HEK293T (cell line): ENCODE data around the gene ZC3H12A.

Source experiments
- BHLHE40 ChIP-seq: fragments of 450-650 bp; IDR thresholded peaks from 2 replicates; pipeline ENCODE4 v1.6.1; 2016; ENCODE audit warnings: mild to moderate bottlenecking, moderate library complexity, borderline replicate concordance
- CTBP1 ChIP-seq: fragments of 450-650 bp; IDR thresholded peaks from 2 replicates; pipeline ENCODE4 v1.6.1; 2016; ENCODE audit warnings: borderline replicate concordance
- FOXK2 ChIP-seq: fragments of 450-650 bp; IDR thresholded peaks from 2 replicates; pipeline ENCODE4 v1.6.1; 2016; ENCODE audit warnings: mild to moderate bottlenecking
- FOXM1 ChIP-seq: fragments of 450-650 bp; IDR thresholded peaks from 2 replicates; pipeline ENCODE4 v1.6.1; 2017; ENCODE audit warnings: mild to moderate bottlenecking, borderline replicate concordance
- TARDBP ChIP-seq: fragments of 450-650 bp; IDR thresholded peaks from 2 replicates; pipeline ENCODE4 v1.6.1; 2016
- ZNF384 ChIP-seq: fragments of 450-650 bp; IDR thresholded peaks from 2 replicates; pipeline ENCODE4 v1.6.1; 2016

DNA sequence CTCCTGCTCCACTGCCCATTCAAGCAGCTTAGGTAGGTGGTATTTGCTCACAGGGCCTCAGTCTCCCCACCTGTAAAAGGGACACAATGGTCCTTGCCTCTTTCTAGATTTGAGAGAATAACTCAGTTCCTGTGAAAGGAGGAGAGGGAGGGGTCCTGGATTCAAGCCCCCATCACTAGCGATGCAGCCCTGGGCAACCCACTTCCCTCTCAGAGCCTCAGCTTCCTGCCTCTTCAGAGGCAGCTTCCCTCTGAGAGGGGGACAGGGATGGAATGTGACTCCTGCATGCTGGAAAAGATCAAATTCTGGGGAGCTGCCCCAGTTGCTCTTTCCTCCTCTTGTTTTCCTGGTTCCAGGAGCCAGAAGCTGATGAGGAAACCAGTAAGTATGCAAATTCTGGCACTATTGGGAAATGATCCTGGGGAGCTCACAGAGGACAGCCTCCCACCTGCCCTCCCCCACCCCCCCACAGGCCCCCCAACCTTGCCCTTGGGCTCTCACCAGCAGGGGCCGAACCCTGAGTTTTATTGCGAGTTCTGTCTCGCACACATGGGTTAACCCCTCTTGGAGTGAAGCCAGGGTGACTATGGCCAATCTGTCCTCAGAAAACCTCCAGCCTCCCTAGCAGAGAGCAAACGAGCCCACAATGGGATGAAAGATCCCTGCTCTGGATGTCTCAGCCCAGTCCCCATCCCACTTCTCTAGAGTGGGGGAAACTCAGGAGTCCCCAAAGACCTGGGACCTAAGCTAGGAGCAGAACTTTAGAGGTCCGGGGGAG lies 11.7 kb downstream of the ZC3H12A start:
- no peak for TF ChIP-seq FOXM1
- no peak for TF ChIP-seq BHLHE40
- TF ChIP-seq ZNF384, result no peak
- no peak for TF ChIP-seq CTBP1
- no peak for TF ChIP-seq TARDBP
- no peak for TF ChIP-seq FOXK2
